Measurements from ENCODE around the gene VAMP8.

The VAMP8 gene

GRCh38 chr2:85548608-85548900 lies 28.8 kb upstream of the VAMP8 start:
- TF ChIP-seq CTCF (IDR thresholded peaks at IDR 0.05; ENCODE audit: insufficient read depth, low read length, poor library complexity, severe bottlenecking) (no peak), EZH2phosphoT487 (conservative IDR thresholded peaks at IDR 0.05; ENCODE audit: low read length) (no peak)
- Histone ChIP-seq H2AFZ (ENCODE audit: low read depth, low read length, severe bottlenecking) (no peak overlapping the region), H3K36me3 (ENCODE audit: low read length) (peaks cover 11% of the 10 kb centered on the region; the same call in 1 of the 2 replicates), H3K4me3 (ENCODE audit: insufficient read depth, low read length, poor library complexity, severe bottlenecking) (no peak overlapping the region), H3K27ac (ENCODE audit: low read depth, low read length) (no peak overlapping the region; the same call in 1 of the 2 replicates), H3F3A (ENCODE audit: insufficient read depth) (peaks cover 49% of the 10 kb centered on the region), H4K20me1 (ENCODE audit: low read depth, low read length) (peaks cover 7% of the 10 kb centered on the region; the same call in 1 of the 2 replicates), H3K79me2 (ENCODE audit: insufficient read depth, low read length) (no peaks in the 10 kb centered on the region), H3K9me2 (replicated peaks; ENCODE audit: insufficient read depth, low read length) (no peaks in the 10 kb centered on the region), H3K4me2 (ENCODE audit: low read depth, low read length, poor library complexity, severe bottlenecking) (no peak overlapping the region), H3K27me3 (ENCODE audit: low read length) (no peaks in the 10 kb centered on the region), H3K9ac (ENCODE audit: low read length) (no peak overlapping the region), H3K9me3 (ENCODE audit: insufficient read depth, low read length) (no peaks in the 10 kb centered on the region)

GRCh38 chr2:85549095-85549494 lies 28.3 kb upstream of the VAMP8 start:
- Histone ChIP-seq H2AFZ (ENCODE audit: low read depth, low read length, severe bottlenecking) (no peak overlapping the region), H3K27me3 (ENCODE audit: low read length) (no peaks in the 10 kb centered on the region), H3K4me2 (ENCODE audit: low read depth, low read length, poor library complexity, severe bottlenecking) (no peak overlapping the region), H3K27ac (ENCODE audit: low read depth, low read length) (no peak overlapping the region; the same call in 1 of the 2 replicates), H3K79me2 (ENCODE audit: insufficient read depth, low read length) (no peaks in the 10 kb centered on the region), H3K4me3 (ENCODE audit: insufficient read depth, low read length, poor library complexity, severe bottlenecking) (no peak overlapping the region), H4K20me1 (ENCODE audit: low read depth, low read length) (peaks cover 7% of the 10 kb centered on the region; the same call in 1 of the 2 replicates), H3K9me3 (ENCODE audit: insufficient read depth, low read length) (no peaks in the 10 kb centered on the region), H3K9ac (ENCODE audit: low read length) (no peak overlapping the region), H3K36me3 (ENCODE audit: low read length) (peaks cover 11% of the 10 kb centered on the region; the same call in 1 of the 2 replicates), H3F3A (ENCODE audit: insufficient read depth) (peaks cover 49% of the 10 kb centered on the region), H3K9me2 (replicated peaks; ENCODE audit: insufficient read depth, low read length) (no peaks in the 10 kb centered on the region)
- TF ChIP-seq CTCF (IDR thresholded peaks at IDR 0.05; ENCODE audit: insufficient read depth, low read length, poor library complexity, severe bottlenecking) (no peak), EZH2phosphoT487 (conservative IDR thresholded peaks at IDR 0.05; ENCODE audit: low read length) (no peak)

GRCh38 chr2:85549826-85550225 lies 27.6 kb upstream of the VAMP8 start:
- Histone ChIP-seq H3K9me3 (ENCODE audit: insufficient read depth, low read length) (no peaks in the 10 kb centered on the region), H3K9ac (ENCODE audit: low read length) (no peak overlapping the region), H3K79me2 (ENCODE audit: insufficient read depth, low read length) (no peaks in the 10 kb centered on the region), H3K27ac (ENCODE audit: low read depth, low read length) (no peak overlapping the region), H3K36me3 (ENCODE audit: low read length) (peaks cover 9% of the 10 kb centered on the region; the same call in 1 of the 2 replicates), H4K20me1 (ENCODE audit: low read depth, low read length) (peaks cover 7% of the 10 kb centered on the region; the same call in 1 of the 2 replicates), H3K4me3 (ENCODE audit: insufficient read depth, low read length, poor library complexity, severe bottlenecking) (no peak overlapping the region), H2AFZ (ENCODE audit: low read depth, low read length, severe bottlenecking) (no peak overlapping the region), H3K4me2 (ENCODE audit: low read depth, low read length, poor library complexity, severe bottlenecking) (no peak overlapping the region), H3K27me3 (ENCODE audit: low read length) (no peaks in the 10 kb centered on the region), H3F3A (ENCODE audit: insufficient read depth) (peaks cover 42% of the 10 kb centered on the region), H3K9me2 (replicated peaks; ENCODE audit: insufficient read depth, low read length) (no peaks in the 10 kb centered on the region)
- TF ChIP-seq EZH2phosphoT487 (conservative IDR thresholded peaks at IDR 0.05; ENCODE audit: low read length) (no peak), CTCF (IDR thresholded peaks at IDR 0.05; ENCODE audit: insufficient read depth, low read length, poor library complexity, severe bottlenecking) (no peak)
